IPS DF 6.9 (cell line): Measurements from ENCODE around the gene ERP44.

Source experiments
- DNase-seq: peaks from one replicate; pipeline ENCODE4 v3.0.0-alpha.2; 2013; ENCODE audit warnings: low read depth, low spot score
- H3K27ac ChIP-seq: one replicate; pipeline ENCODE4 v1.5.1; 2013; ENCODE audit warnings: low read length, control low read depth
- H3K27me3 ChIP-seq: 2 replicates; pipeline ENCODE4 v1.6.1; 2013; ENCODE audit warnings: mild to moderate bottlenecking, low read length; ENCODE audit not compliant: control insufficient read depth, insufficient read depth
- H3K36me3 ChIP-seq: 2 replicates; pipeline ENCODE4 v1.6.1; 2013; ENCODE audit warnings: low read length; ENCODE audit not compliant: control insufficient read depth, insufficient read depth
- H3K4me1 ChIP-seq: 2 replicates; pipeline ENCODE4 v1.6.1; 2013; ENCODE audit warnings: low read length; ENCODE audit not compliant: control insufficient read depth, insufficient read depth
- H3K4me3 ChIP-seq: 2 replicates; pipeline ENCODE4 v1.5.1; 2013; ENCODE audit warnings: mild to moderate bottlenecking, low read length
- H3K9me3 ChIP-seq: 2 replicates; pipeline ENCODE4 v1.6.1; 2013; ENCODE audit warnings: low read length, inconsistent platforms; ENCODE audit not compliant: control insufficient read depth, insufficient read depth
- WGBS: extraction: QIAGEN DNeasy Blood & Tissue Kit; methylation state at CpG from one replicate; pipeline ENCODE4 v1.1.7; 2013; ENCODE audit warnings: mixed read lengths, missing lambda C conversion rate; ENCODE audit not compliant: insufficient read length, insufficient coverage; 5-methylcytosine and 5-hydroxymethylcytosine counted together

The ERP44 gene

DNA sequence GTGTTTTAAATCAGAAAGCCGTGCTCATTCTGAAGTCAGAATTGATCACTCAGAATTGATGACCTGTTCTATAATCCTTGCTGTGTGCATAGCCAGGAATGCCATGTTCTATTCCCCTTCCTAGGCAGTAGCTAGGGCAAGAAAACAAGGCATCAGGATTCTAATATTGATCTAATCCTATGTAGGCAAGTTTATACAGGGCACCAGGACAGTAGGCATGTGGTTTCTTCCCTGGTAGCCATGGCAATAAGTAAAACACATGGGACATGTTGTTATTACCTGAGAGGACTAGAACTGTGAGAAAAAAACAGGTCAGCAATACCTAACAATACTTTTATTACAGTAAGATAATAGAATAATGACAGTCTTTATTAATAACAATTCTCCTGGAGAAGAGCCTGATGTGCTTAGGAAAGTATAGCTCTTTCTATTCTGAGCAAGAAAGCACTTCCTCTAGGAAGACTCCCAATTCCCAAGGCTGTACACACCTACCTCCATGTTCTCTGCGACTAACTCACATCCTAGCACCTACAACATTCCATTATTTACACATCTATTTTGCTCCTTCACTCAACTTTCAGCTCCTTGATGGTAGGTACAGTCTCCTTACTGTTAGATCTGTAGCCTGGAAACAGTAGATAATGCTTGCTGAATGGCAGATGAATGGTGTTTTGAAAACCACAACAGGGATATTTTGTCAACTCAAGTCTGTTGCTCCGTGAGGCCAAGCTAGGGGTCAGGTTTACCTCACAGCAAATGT lies 121.6 kb downstream of the ERP44 start:
- Histone ChIP-seq H3K4me1 (no peaks in the 10 kb centered on the region), H3K9me3 (no peaks in the 10 kb centered on the region), H3K27ac (no peak overlapping the region), H3K27me3 (no peaks in the 10 kb centered on the region), H3K4me3 (no peak overlapping the region), H3K36me3 (no peaks in the 10 kb centered on the region)
- DNase-seq: no peak
- WGBS: 100% methylated on average over 1 of the region's 3 CpGs

DNA sequence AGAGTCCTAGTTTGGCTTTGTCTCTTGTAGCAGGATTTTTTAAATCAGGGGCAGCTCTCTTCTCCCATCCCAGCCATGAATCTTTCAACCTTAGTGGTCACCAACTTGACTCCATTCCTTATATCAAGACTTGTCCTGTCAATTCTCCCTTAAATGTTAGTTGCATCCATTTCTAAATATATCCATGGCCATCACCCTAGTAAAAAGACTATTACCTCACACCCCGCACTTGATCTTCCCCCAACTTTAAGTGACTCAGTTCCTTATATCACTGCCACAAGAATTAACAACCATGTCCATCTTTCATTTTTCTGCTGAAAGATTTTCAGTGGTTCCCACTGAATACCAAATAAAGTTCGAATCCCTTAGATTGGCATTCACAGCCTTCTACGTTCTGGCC lies 125.3 kb downstream of the ERP44 start:
- no peak for DNase-seq
- Histone ChIP-seq H3K36me3 (no peaks in the 10 kb centered on the region), H3K4me3 (no peak overlapping the region), H3K4me1 (no peaks in the 10 kb centered on the region), H3K27ac (no peak overlapping the region), H3K27me3 (no peaks in the 10 kb centered on the region), H3K9me3 (no peaks in the 10 kb centered on the region)
- no CpG with 5 or more reads among the region's 3 CpGs for WGBS

DNA sequence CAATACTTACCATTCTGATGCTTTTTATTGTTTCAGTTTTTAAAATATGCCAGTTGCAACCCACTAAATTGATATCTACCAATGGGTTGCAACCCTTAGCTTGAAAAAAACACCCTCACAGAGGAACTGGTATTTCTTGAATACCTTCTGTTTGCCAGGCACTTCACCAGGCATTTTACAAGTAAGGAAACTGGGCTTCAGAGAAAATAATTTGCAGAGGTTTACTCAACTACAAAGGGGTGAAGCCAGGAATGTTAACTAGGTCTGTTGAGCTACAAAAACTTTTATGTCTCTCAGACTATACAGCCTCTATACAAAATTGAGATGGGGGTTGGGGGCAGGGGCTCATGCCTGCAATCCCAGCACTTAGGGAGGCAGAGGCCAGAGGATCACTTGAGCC lies 127.4 kb downstream of the ERP44 start:
- H3K9me3 ChIP-seq: no peaks in the 10 kb centered on the region
- no peaks in the 10 kb centered on the region; the same call in 1 of the 2 replicates for H3K4me1 ChIP-seq
- no peaks in the 10 kb centered on the region for H3K36me3 ChIP-seq
- H3K4me3 ChIP-seq: no peak overlapping the region
- H3K27ac ChIP-seq: no peak overlapping the region
- DNase-seq: no peak
- no peaks in the 10 kb centered on the region for H3K27me3 ChIP-seq

DNA sequence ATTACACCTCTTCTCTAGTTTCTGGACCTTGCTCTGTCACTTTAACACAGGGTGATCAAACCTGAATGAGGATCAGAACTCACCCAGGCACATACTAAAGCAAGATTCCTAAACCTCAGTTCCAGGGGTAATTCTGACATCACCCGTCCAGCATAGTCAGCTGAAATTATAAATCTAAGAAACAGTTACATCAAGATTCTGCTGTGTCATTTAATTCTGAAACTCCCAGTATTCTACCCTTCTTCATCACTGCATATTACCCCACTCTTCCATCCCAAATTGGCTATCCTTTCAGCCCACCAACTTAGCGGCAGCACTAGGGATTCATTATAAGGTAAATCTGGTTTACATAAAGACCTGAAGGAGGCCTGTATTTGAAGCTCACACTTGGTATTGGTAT lies 128.3 kb downstream of the ERP44 start:
- no peaks in the 10 kb centered on the region for H3K9me3 ChIP-seq
- WGBS: no CpG with 5 or more reads among the region's 2 CpGs
- no peak overlapping the region for H3K4me3 ChIP-seq
- no peak for DNase-seq
- H3K4me1 ChIP-seq: no peaks in the 10 kb centered on the region; the same call in 1 of the 2 replicates
- no peak overlapping the region for H3K27ac ChIP-seq
- H3K36me3 ChIP-seq: no peaks in the 10 kb centered on the region
- H3K27me3 ChIP-seq: no peaks in the 10 kb centered on the region

DNA sequence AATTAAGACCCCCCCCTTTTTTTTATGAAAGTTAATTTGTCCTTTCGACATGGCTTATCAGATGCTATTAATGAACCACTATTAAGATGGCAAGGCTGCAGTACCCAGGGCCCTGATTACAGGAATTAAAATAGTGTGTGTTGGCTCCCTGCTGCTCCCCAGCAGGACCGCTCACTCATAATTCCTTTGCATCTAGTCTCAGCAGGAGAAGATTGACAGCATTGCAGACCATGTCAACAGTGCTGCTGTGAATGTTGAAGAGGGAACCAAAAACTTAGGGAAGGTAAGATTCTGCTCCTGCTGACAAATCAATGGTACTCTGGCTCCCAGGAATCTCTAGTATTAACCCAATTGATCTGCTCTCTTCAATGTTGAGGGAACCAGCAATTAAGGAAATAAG lies 131.3 kb downstream of the ERP44 start:
- H3K27ac ChIP-seq: no peak overlapping the region
- no peaks in the 10 kb centered on the region for H3K36me3 ChIP-seq
- no CpG with 5 or more reads among the region's 2 CpGs for WGBS
- H3K4me1 ChIP-seq: no peaks in the 10 kb centered on the region; the same call in 1 of the 2 replicates
- no peaks in the 10 kb centered on the region for H3K9me3 ChIP-seq
- no peaks in the 10 kb centered on the region for H3K27me3 ChIP-seq
- H3K4me3 ChIP-seq: no peak overlapping the region
- no peak for DNase-seq

DNA sequence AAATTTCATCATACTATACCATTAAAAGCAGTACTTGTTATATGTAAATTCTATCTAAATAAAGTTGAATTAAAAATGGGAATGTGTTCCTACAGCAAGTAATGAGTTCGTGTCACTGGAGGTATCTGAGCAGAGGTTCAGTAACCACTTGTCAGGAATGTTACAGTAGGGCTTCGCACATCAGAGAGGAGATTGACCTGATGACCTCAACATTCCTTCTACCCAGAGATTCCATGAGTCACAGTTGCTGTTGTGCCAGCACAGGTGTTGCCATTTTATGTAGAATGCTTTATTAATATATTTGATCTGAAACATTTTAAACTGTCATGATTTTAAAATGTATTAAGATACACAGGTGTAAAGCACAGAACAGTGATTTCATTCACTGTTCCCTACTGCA lies 132.1 kb downstream of the ERP44 start:
- WGBS: no CpG with 5 or more reads among the region's 2 CpGs
- Histone ChIP-seq H3K4me3 (no peak overlapping the region), H3K9me3 (no peaks in the 10 kb centered on the region), H3K27ac (no peak overlapping the region), H3K4me1 (no peaks in the 10 kb centered on the region; the same call in 1 of the 2 replicates), H3K27me3 (no peaks in the 10 kb centered on the region), H3K36me3 (no peaks in the 10 kb centered on the region)
- peak; percentile 22 for DNase-seq

DNA sequence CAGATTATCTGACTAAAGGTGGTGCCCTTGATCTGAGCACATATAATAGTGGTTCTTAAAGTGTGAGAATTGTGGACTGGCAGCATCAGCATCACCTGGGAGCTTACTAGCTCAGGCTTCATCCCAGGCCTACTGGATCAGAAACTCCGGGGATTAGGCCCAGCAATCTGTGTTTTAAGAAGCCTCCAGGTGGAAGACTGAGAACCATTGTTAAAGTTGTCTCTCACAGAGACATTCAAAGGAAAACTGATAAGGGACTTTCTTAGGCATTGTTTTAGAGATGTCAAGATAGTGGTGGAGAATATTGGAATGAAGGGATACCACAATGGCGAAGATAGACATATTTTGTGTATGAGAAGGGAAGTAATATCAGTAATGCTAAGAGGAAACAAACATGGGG lies 132.8 kb downstream of the ERP44 start:
- H3K4me3 ChIP-seq: no peak overlapping the region
- no peaks in the 10 kb centered on the region for H3K9me3 ChIP-seq
- H3K27me3 ChIP-seq: no peaks in the 10 kb centered on the region
- H3K27ac ChIP-seq: no peak overlapping the region
- no peaks in the 10 kb centered on the region; the same call in 1 of the 2 replicates for H3K4me1 ChIP-seq
- WGBS: 100% methylated on average over 1 of the region's 2 CpGs
- no peak for DNase-seq
- no peaks in the 10 kb centered on the region for H3K36me3 ChIP-seq

DNA sequence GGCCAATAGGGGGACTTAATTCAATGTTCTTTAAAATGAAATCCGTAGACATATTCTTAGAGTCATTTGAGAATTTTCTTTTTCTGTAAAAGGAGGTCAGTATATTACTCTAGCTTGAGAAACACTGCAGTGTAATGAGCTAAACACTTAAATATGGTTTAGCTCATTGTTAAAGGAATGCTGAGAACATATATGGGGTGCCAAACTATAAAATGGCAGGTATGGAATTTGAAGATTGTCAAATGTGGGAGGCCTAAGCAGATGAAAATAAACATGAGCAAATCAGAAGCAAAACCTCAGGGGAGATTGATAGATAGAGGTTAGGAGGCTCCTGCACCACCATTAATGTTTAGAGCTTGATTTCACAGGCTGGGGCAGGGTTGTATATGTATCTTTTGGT lies 134.5 kb downstream of the ERP44 start:
- H3K27me3 ChIP-seq: no peaks in the 10 kb centered on the region
- no peak overlapping the region for H3K27ac ChIP-seq
- no peaks in the 10 kb centered on the region for H3K36me3 ChIP-seq
- no CpG with 5 or more reads among the region's 1 CpG for WGBS
- DNase-seq: no peak
- no peaks in the 10 kb centered on the region for H3K9me3 ChIP-seq
- H3K4me1 ChIP-seq: no peaks in the 10 kb centered on the region; the same call in 1 of the 2 replicates
- H3K4me3 ChIP-seq: no peak overlapping the region

DNA sequence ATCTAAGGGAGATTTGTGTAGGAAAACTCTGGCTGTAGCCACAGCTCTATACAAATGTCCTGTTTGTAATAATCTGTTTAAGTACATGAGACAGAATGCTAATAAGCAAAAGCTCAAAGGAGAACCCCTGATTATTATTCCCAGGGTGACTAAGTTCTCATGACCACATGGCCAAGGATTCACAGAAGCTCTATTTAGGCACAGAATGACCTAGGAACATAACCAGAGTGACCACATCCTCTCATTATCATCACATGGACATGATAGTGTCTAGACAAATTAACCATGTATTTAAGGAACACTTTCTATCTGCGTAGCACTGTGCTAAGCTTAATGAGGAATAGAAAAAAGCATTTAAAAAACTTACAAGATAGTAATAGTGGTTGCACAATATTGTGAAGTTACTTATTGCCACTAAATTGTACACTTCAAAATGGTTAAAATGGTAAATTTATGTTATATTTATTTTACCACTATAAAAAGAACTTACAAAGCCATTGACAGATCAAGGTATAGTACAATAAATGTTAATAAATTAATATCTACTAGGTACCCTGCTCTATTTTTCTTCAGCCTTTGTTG lies 136.0 kb downstream of the ERP44 start:
- WGBS: no CpG with 5 or more reads among the region's 1 CpG
- DNase-seq: no peak

DNA sequence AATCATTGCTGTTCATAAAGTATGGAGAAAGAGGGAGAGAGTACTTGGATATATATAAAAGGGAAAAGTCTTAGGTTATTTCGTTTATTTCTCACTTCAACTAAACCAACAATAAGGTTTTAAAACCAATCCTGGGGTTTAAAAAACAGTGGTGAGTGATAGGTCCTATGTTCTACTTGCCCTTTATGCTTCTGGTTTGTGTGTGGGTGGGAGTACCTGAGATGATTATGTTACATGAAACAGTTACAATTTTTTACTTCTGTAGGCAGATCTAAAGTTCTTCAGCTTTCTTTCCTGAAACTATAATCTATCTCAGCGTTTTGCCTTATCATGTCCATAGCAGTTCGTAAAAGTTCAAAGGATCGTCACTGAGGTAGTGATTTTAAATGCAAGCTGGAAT lies 143.2 kb downstream of the ERP44 start:
- 100% methylated on average over 1 of the region's 4 CpGs for WGBS

More for the DNA sequence above, 136.0 kb downstream of the ERP44 start:
- no peaks in the 10 kb centered on the region for H3K36me3 ChIP-seq
- no peaks in the 10 kb centered on the region for H3K9me3 ChIP-seq
- no peaks in the 10 kb centered on the region; the same call in 1 of the 2 replicates for H3K4me1 ChIP-seq
- H3K27ac ChIP-seq: no peak overlapping the region
- no peaks in the 10 kb centered on the region for H3K27me3 ChIP-seq
- no peak overlapping the region for H3K4me3 ChIP-seq

DNA sequence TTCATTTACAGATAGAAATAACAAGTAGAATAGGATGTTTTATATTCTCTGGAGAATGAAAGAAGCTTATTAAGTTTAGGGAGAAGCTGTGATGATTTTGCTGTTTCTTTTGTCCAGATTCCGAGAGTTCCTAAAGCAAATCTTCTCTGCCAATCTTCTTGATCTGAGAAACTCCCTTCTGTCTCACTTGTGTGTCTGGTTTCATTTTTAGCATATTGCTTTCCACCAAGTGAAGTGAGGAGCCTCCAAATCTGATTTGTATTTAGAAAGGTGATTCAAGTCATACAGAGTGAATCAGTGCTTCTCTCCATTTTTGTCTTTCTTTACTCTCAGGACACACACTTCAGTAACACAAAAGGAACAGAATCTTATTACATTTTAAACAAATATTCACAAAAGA lies 144.0 kb downstream of the ERP44 start:
- no peak for DNase-seq
- Histone ChIP-seq H3K4me1 (no peaks in the 10 kb centered on the region), H3K36me3 (no peaks in the 10 kb centered on the region), H3K4me3 (no peak overlapping the region), H3K27me3 (no peaks in the 10 kb centered on the region), H3K27ac (no peak overlapping the region), H3K9me3 (no peaks in the 10 kb centered on the region)
- no CpG with 5 or more reads among the region's 1 CpG for WGBS

More for the DNA sequence above, 143.2 kb downstream of the ERP44 start:
- Histone ChIP-seq H3K36me3 (no peaks in the 10 kb centered on the region), H3K27me3 (no peaks in the 10 kb centered on the region), H3K4me1 (no peaks in the 10 kb centered on the region), H3K9me3 (no peaks in the 10 kb centered on the region), H3K27ac (no peak overlapping the region), H3K4me3 (no peak overlapping the region)
- DNase-seq: no peak
